Loucy (cell line): ENCODE measurements around the gene FCGR3A.

Experiments used
- CTCF ChIP-seq: fragments of 200-600 bp; sonication (generic); conservative IDR thresholded peaks from 2 replicates; pipeline ENCODE4 v1.5.1; 2014; ENCODE audit warnings: mild to moderate bottlenecking, antibody characterized with exemption, low read length
- EZH2phosphoT487 ChIP-seq: fragments of 200-600 bp; IDR thresholded peaks from 2 replicates; pipeline ENCODE4 v1.6.1; 2018; ENCODE audit warnings: antibody characterized with exemption, mild to moderate bottlenecking, moderate library complexity, borderline replicate concordance

GRCh38 chr1:161495490-161495889, 54.1 kb downstream of the FCGR3A start:
- TF ChIP-seq CTCF (no peak), EZH2phosphoT487 (no peak)
